Caco-2 (cell line): Measurements from ENCODE around the gene IPO11. TPM values are rescaled to one million over a fixed set of nuclear protein-coding genes. Genes with fewer than 3 reads are reported as not detected.
"Not testable (repeated sequence)": the region's sequence is repeated elsewhere in the genome, so short reads cannot be mapped to it uniquely, and the experiment has no call there.

Experiments used
- BruUV-seq: library from RNA; stranded (reverse); fragments of 400-500 nt; replicated peaks from 2 replicates; lab custom pipeline; 2021; lab: Mats Ljungman, UMichigan
- CTCF ChIA-PET: fragments of 300-600 bp; sonication (Branson Sonifier 250); formaldehyde crosslinking; loops from one replicate; lab custom pipeline; 2022; ENCODE audit warnings: antibody characterized with exemption; lab: Charles Lee
- POLR2A ChIA-PET: fragments of 300-600 bp; sonication (Branson Sonifier 250); formaldehyde crosslinking; loops from one replicate; lab custom pipeline; 2022; ENCODE audit warnings: antibody characterized with exemption; lab: Charles Lee
- DNase-seq, 2 experiments: peaks; one replicate each; pipeline versions ENCODE4 v3.0.0 to v3.0.0-alpha.2; 2020 to 2022
- H3K27me3 ChIP-seq: replicated peaks from 2 replicates; pipeline ENCODE4 v1.6.0; 2011; ENCODE audit warnings: low read length; ENCODE audit not compliant: control insufficient read depth, insufficient read depth
- H3K36me3 ChIP-seq: 2 replicates; pipeline ENCODE4 v1.5.1; 2011; ENCODE audit warnings: low read length; ENCODE audit not compliant: control insufficient read depth, insufficient read depth
- H3K4me1 ChIP-seq: fragments of 250-450 bp; sonication (Bioruptor Pico); 2 replicates; pipeline ENCODE4 v1.5.1; 2020; ENCODE audit warnings: mild to moderate bottlenecking
- H3K4me3 ChIP-seq: 2 replicates; pipeline ENCODE4 v1.5.1; 2011; ENCODE audit warnings: low read depth, mild to moderate bottlenecking, control low read depth, low read length
- H3K9me3 ChIP-seq: fragments of 250-450 bp; sonication (Bioruptor Pico); 2 replicates; pipeline ENCODE4 v1.5.1; 2020; ENCODE audit warnings: mild to moderate bottlenecking, moderate library complexity
- H3K27ac Mint-ChIP-seq: one replicate; pipeline ENCODE4 v1.8.0; 2022; ENCODE audit warnings: mixed read lengths; ENCODE audit not compliant: unreplicated experiment
- H3K27me3 Mint-ChIP-seq: one replicate; pipeline ENCODE4 v1.8.0; 2022; ENCODE audit warnings: mixed read lengths; ENCODE audit not compliant: insufficient read depth, unreplicated experiment
- H3K36me3 Mint-ChIP-seq: one replicate; pipeline ENCODE4 v1.8.0; 2022; ENCODE audit warnings: mild to moderate bottlenecking, mixed read lengths; ENCODE audit not compliant: insufficient read depth, unreplicated experiment
- H3K4me1 Mint-ChIP-seq: one replicate; pipeline ENCODE4 v1.8.0; 2022; ENCODE audit warnings: low read depth, mixed read lengths; ENCODE audit not compliant: unreplicated experiment
- H3K4me3 Mint-ChIP-seq: one replicate; pipeline ENCODE4 v1.8.0; 2022; ENCODE audit warnings: mild to moderate bottlenecking, moderate library complexity, mixed read lengths; ENCODE audit not compliant: unreplicated experiment
- H3K9me3 Mint-ChIP-seq: one replicate; pipeline ENCODE4 v1.8.0; 2022; ENCODE audit warnings: mixed read lengths; ENCODE audit not compliant: unreplicated experiment
- CTCF ChIP-seq, 2 experiments: fragments of 200-600 bp in 1 of 2; IDR thresholded peaks; 1 replicate in 1 of 2; 2 replicates in 1 of 2; pipeline versions ENCODE4 v1.5.1 to v1.8.0; 2011 to 2022; ENCODE audit warnings: antibody characterized with exemption in 1 of 2, control low read depth in 1 of 2, inconsistent platforms in 1 of 2, low read depth in 1 of 2, low read length in 1 of 2, mild to moderate bottlenecking in 1 of 2, moderate library complexity in 1 of 2; ENCODE audit not compliant: insufficient read depth in 1 of 2, severe bottlenecking in 1 of 2, unreplicated experiment in 1 of 2
- intact Hi-C: fragments of 100-400 bp; cut with micrococcal nuclease; formaldehyde crosslinking; loops from one replicate; pipeline ENCODE4 v1.10.0; 2022; ENCODE audit not compliant: unreplicated experiment
- total RNA-seq: library from RNA; stranded (reverse); gene quantifications from 2 replicates; pipeline ENCODE4 v1.2.3, GENCODE V29; 2022

IPO11 gene
- total RNA-seq, 1 experiment from 2014 or later: 54.1 TPM

DNA sequence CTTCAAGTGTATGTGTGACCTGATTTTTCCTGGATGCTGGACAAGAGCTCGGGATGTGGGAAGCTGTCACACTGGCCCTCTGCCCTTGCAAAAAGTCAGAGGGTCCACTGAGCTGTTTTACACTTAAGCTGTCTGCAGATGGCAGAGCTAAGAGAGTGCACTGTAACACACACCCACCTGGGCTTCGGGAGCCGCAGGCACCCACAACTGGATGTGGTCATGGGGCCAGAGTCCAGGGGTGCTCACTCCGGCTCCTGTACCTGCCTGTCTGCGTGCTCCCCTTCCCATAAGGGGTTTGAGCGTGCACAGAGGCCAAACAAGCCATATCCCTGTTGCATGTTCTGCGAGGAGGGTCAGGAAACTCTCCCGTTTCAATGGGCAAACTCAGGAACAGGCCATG lies 248.6 kb downstream of the IPO11 start:
- no peaks in the 10 kb centered on the region for H3K27me3 ChIP-seq
- no peaks in the 10 kb centered on the region for H3K4me1 Mint-ChIP-seq
- CTCF ChIA-PET: interaction anchor here (1.2 kb wide), 1 partner anchor 118 kb away, joined by 4 read pairs; no protein-coding TSS in a partner anchor
- no TSS peak for BruUV-seq
- H3K36me3 ChIP-seq: no peaks in the 10 kb centered on the region
- no peaks in the 10 kb centered on the region for H3K9me3 ChIP-seq
- POLR2A ChIA-PET: no interaction called here
- no peaks in the 10 kb centered on the region for H3K4me1 ChIP-seq
- peak in 1 of 2 experiments; percentile 6 for DNase-seq
- peaks cover 17% of the 10 kb centered on the region for H3K9me3 Mint-ChIP-seq
- intact Hi-C loops: no loop called here
- no peak for TF ChIP-seq CTCF (IDR thresholded peaks at IDR 0.05; ENCODE audit: insufficient read depth in 1 of 2, low read depth in 1 of 2, low read length in 1 of 2, severe bottlenecking in 1 of 2, unreplicated experiment in 1 of 2)
- no peaks in the 10 kb centered on the region for H3K27me3 Mint-ChIP-seq
- H3K4me3 ChIP-seq: no peak overlapping the region
- no peak overlapping the region for H3K4me3 Mint-ChIP-seq
- no peaks in the 10 kb centered on the region for H3K36me3 Mint-ChIP-seq
- no peak overlapping the region for H3K27ac Mint-ChIP-seq

GRCh38 chr5:62662521-62662920 lies 250.0 kb downstream of the IPO11 start:
- ChIA-PET POLR2A (no interaction called here), CTCF (no interaction called here)
- DNase-seq: no peak
- H3K4me3 Mint-ChIP-seq: no peak overlapping the region
- peaks cover 14% of the 10 kb centered on the region for H3K9me3 Mint-ChIP-seq
- Histone ChIP-seq H3K4me3 (no peak overlapping the region), H3K4me1 (no peaks in the 10 kb centered on the region), H3K27me3 (no peaks in the 10 kb centered on the region), H3K36me3 (no peaks in the 10 kb centered on the region), H3K9me3 (no peaks in the 10 kb centered on the region)
- H3K4me1 Mint-ChIP-seq: no peaks in the 10 kb centered on the region
- no peaks in the 10 kb centered on the region for H3K27me3 Mint-ChIP-seq
- intact Hi-C loops: no loop called here
- no TSS peak for BruUV-seq
- H3K27ac Mint-ChIP-seq: no peak overlapping the region
- TF ChIP-seq CTCF (IDR thresholded peaks at IDR 0.05; ENCODE audit: insufficient read depth in 1 of 2, low read depth in 1 of 2, low read length in 1 of 2, severe bottlenecking in 1 of 2, unreplicated experiment in 1 of 2): no peak
- no peaks in the 10 kb centered on the region for H3K36me3 Mint-ChIP-seq

GRCh38 chr5:62671479-62671878 lies 258.9 kb downstream of the IPO11 start:
- Histone ChIP-seq H3K36me3 (no peaks in the 10 kb centered on the region), H3K4me3 (no peak overlapping the region), H3K27me3 (no peaks in the 10 kb centered on the region), H3K4me1 (no peaks in the 10 kb centered on the region), H3K9me3 (no peaks in the 10 kb centered on the region; the same call in 1 of the 2 replicates)
- no peaks in the 10 kb centered on the region for H3K36me3 Mint-ChIP-seq
- H3K4me1 Mint-ChIP-seq: no peaks in the 10 kb centered on the region
- no peak for DNase-seq
- H3K9me3 Mint-ChIP-seq: peaks cover 12% of the 10 kb centered on the region
- intact Hi-C loops: no loop called here
- no peak overlapping the region for H3K4me3 Mint-ChIP-seq
- BruUV-seq: no TSS peak
- TF ChIP-seq CTCF (IDR thresholded peaks at IDR 0.05; ENCODE audit: insufficient read depth in 1 of 2, low read depth in 1 of 2, low read length in 1 of 2, severe bottlenecking in 1 of 2, unreplicated experiment in 1 of 2): no peak
- no peaks in the 10 kb centered on the region for H3K27me3 Mint-ChIP-seq
- POLR2A ChIA-PET: no interaction called here
- CTCF ChIA-PET: no interaction called here
- H3K27ac Mint-ChIP-seq: no peak overlapping the region

GRCh38 chr5:62676596-62676995 lies 264.0 kb downstream of the IPO11 start:
- H3K27me3 Mint-ChIP-seq, H3K27ac Mint-ChIP-seq, CTCF ChIA-PET, H3K4me3 Mint-ChIP-seq, DNase-seq, H3K36me3 Mint-ChIP-seq, POLR2A ChIA-PET, intact Hi-C loops, H3K36me3 ChIP-seq, H3K4me1 ChIP-seq, H3K4me1 Mint-ChIP-seq, BruUV-seq, H3K4me3 ChIP-seq, H3K27me3 ChIP-seq: not testable (repeated sequence)
- H3K9me3 ChIP-seq: peaks cover 10% of the 10 kb centered on the region
- H3K9me3 Mint-ChIP-seq: peaks cover 42% of the 10 kb centered on the region
